GM19463 (cell line): ENCODE results near the gene SENP6.
"Not testable (repeated sequence)": the region's sequence is repeated elsewhere in the genome, so short reads cannot be mapped to it uniquely, and the experiment has no call there.

Experiments used
- ATAC-seq: cut with Tn5 transposase; IDR thresholded peaks from one replicate; pipeline ENCODE4 v1.9.1; 2021; ENCODE audit warnings: mild to moderate bottlenecking, moderate library complexity; ENCODE audit not compliant: unreplicated experiment

Gene SENP6

GRCh38 chr6:75601304-75602245 lies at the start of gene SENP6:
Gene SENP6, plus strand, starts transcription at chr6:75601880. Its CDS starts 645 bp downstream, at chr6:75602525.
- ATAC-seq, result peak; percentile 72

GRCh38 chr6:75556240-75556639 lies 45.4 kb upstream of the SENP6 start:
- ATAC-seq, result no peak

GRCh38 chr6:75557068-75557467 lies 44.6 kb upstream of the SENP6 start:
- no peak for ATAC-seq

DNA sequence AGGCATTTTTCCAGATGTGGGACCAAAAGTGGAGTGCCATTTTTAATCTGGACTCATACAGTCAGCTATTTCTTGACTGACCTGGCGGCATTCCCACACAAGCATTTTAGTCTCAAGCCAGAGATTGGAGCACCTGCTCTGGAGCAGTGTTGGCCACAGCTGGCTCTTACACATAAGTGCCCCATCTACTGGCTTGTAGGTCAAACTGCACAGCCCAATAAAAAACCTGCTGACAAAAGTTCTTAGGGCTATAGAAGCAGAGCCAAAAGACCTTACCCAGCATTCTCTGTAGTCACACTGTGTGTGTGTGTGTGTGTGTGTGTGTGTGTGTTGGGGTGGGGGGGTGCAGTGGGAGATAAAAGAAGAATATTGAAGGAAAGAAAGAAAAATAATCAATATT lies 38.6 kb upstream of the SENP6 start:
- peak; percentile 70 for ATAC-seq

GRCh38 chr6:75566137-75566767 lies 35.4 kb upstream of the SENP6 start:
- no peak for ATAC-seq

DNA sequence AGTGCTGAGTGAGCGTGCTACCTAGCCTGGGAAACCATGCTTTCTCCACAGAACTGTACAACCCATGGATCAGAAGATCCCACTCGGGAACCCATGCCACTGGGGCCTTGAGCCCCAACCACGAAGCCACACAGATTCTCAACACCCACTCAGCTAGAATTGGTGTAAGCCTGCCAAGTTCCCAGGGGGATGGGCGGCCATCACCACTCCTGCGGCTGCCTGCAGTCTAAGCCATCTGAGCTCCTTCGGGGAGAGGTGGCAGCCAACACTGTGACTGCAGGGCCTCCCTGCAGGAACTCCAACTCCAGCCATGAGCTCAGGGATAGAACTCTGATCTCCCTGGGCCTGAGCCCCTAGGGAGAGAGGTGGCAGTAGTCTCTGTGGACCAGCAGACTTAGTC lies 33.6 kb upstream of the SENP6 start:
- no peak for ATAC-seq

DNA sequence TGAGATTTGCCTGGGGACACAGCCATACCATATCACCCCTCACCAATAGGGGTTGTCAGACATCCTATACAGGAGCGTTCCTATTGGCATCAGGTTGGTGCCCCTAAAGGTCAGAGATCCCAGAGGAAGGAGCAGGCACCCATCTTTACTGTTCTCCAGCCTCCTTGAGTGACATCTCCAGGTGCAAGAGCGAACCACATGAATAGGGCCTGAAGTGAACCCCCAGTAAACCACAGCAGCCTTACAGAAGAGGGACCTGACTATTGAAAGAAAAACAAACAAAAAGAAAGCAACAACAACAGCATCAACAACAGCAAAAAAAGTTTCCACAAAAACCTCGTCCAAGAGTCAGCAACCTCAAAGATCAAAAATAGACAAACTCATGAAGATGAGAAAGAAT lies 32.7 kb upstream of the SENP6 start:
- no peak for ATAC-seq

- not testable (repeated sequence) for ATAC-seq
These were observed 31.0 kb upstream of the SENP6 start for GRCh38 chr6:75570671-75571070.

DNA sequence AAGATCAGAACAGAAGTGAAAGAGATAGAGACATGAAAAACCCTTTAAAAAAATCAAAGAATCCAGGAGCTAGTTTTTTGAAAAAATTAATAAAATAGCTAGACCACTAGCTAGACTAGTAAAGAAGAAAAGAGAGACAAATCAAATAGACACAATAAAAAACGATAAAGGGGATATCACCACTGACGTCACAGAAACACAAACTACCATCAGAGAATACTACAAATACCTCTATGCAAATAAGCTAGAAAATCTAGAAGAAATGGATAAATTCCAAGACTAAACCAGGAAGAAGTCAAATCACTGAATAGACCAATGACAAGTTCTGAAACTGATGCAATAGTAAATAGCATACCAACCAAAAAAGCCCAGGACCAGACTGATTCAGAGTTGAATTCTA lies 29.6 kb upstream of the SENP6 start:
- ATAC-seq, result no peak

- ATAC-seq, result peak; percentile 79
These were observed 21.7 kb upstream of the SENP6 start for GRCh38 chr6:75579951-75580350.

- ATAC-seq, result no peak
These were observed 20.4 kb upstream of the SENP6 start for GRCh38 chr6:75581231-75581630.

- ATAC-seq, result not testable (repeated sequence)
These were observed 17.1 kb upstream of the SENP6 start for GRCh38 chr6:75584552-75584951.

GRCh38 chr6:75588948-75589347 lies 12.7 kb upstream of the SENP6 start:
- ATAC-seq, result no peak

GRCh38 chr6:75590370-75590769 lies 11.3 kb upstream of the SENP6 start:
- no peak for ATAC-seq

DNA sequence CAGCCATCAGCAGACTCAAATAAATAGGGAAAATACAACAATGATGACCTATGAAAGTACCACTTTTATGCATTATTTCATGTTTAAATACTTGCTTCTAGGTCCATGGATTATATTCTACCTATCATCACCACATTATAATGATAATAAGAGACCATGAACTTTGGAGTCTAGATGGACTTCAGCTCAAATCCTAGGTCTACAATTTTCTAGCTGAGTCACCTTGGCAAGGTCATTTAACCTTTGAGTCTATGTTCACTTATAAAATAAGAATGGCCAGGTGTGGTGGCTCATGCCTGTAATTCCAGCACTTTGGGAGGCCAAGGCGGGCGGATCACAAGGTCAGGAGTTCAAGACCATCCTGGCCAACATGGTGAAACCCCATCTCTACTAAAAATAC lies 5.3 kb upstream of the SENP6 start:
- not testable (repeated sequence) for ATAC-seq

- no peak for ATAC-seq
These were observed 912 bp upstream of the SENP6 start for GRCh38 chr6:75600768-75601167.

- ATAC-seq, result peak; percentile 29
These were observed 796 bp downstream of the SENP6 start for GRCh38 chr6:75602246-75603105.

DNA sequence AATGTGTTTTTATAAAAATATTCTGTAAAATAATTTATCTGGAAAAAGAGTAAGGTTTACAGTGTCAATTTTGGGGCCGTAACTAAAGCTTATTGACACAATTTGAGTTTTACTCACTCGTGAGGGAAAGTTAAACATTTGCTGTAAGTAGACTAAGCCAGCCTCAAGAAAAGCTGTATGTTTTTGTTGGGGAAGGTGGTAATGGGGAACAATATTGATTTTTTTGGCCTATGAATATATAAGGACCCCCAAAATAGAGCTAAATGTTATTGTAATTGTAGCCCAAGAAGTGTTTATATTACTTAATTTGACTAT lies 1.4 kb downstream of the SENP6 start:
- ATAC-seq, result no peak

DNA sequence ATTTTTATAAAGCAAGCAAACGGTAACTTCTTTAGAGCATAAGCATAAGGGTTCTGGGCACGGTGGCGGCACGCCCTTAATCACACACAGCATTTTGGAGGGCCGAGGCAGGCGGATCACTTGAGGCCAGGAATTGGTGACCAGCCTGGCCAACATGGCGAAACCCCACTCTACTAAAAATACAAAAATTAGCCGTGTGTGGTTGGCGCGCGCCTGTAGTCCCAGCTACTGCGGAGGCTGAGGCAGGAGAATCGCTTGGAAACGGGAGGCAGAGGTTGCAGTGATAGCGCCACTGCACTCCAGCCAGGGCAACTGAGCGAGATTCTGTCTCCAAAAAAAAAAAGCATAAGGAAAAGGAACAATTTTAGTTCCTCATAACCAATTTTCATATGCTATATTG lies 2.6 kb downstream of the SENP6 start:
- no peak for ATAC-seq

DNA sequence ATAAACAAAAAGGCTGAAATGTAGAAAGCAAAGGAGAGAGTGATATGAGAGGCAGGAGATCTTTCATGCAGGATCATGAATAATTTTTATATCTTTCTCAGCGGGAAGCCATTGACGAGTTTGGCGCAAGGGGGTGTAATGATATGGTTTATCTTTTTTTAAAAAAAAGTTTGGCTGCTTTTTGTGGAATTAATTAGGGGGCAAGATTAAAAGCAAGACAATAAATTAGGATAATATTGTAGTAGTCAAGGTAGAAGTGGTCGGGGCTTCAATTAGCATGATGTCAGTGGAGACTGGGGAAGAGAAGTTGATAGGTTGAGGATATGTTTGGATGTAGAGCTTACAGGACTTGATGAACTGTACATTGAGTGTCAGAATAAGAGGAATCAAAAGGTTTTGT lies 4.0 kb downstream of the SENP6 start:
- ATAC-seq, result no peak

GRCh38 chr6:75608304-75608703 lies 6.6 kb downstream of the SENP6 start:
- no peak for ATAC-seq
